GM12878 (cell line): Measurements from ENCODE around the gene ABHD8. TPM values are rescaled to one million over a fixed set of nuclear protein-coding genes. Genes with fewer than 3 reads are reported as not detected.

ENCODE experiments used
- ATAC-seq: fragments of 200-7000 bp; cut with Tn5 transposase; 3 replicates; pipeline ENCODE4 v1.9.1; 2020; ENCODE audit warnings: mild to moderate bottlenecking, moderate library complexity
- BruUV-seq: library from RNA; stranded (reverse); fragments of 400-500 nt; replicated peaks from 2 replicates; lab custom pipeline; 2021; lab: Mats Ljungman, UMichigan
- CTCF ChIA-PET: fragments of 300-600 bp; sonication (Branson Sonifier 250); formaldehyde crosslinking; extraction: SDS; loops from one replicate; lab custom pipeline; 2021; ENCODE audit warnings: inconsistent platforms; lab: Yijun Ruan, JAX
- POLR2A ChIA-PET: fragments of 350-600 bp; formaldehyde crosslinking; extraction: SDS; loops from one replicate; lab custom pipeline; 2021; ENCODE audit warnings: inconsistent platforms; lab: Charles Lee
- RAD21 ChIA-PET: fragments of 300-600 bp; sonication (Branson Sonifier 250); formaldehyde crosslinking; loops from one replicate; lab custom pipeline; 2023; ENCODE audit warnings: antibody characterized with exemption; ENCODE audit not compliant: unreplicated experiment; lab: Charles Lee
- SMC1A ChIA-PET: fragments of 300-600 bp; sonication (Branson Sonifier 250); formaldehyde crosslinking; loops from one replicate; lab custom pipeline; 2023; ENCODE audit not compliant: unreplicated experiment, uncharacterized antibody; lab: Charles Lee
- DNase-seq: peaks from one replicate; pipeline ENCODE4 v3.0.0-alpha.2; 2011; ENCODE audit warnings: low read depth, low spot score
- FAIRE-seq: peaks from 3 replicates; lab custom pipeline; 2011; peaks lifted over from hg19 to GRCh38; lab: Jason Lieb, UNC
- H2AFZ ChIP-seq: 2 replicates; pipeline ENCODE4 v1.6.0; 2011; ENCODE audit warnings: low read depth, low read length, control low read depth; ENCODE audit not compliant: control insufficient read depth
- H3K27ac ChIP-seq: 2 replicates; pipeline ENCODE4 v1.5.1; 2011; ENCODE audit warnings: control low read depth; ENCODE audit not compliant: control insufficient read depth, insufficient read depth
- H3K27me3 ChIP-seq, 2 experiments: replicated peaks in 1 of 2; 2 replicates each; pipeline versions ENCODE4 v1.6.0 to v1.6.1; 2011; ENCODE audit warnings: low read length in 1 of 2; ENCODE audit not compliant: control insufficient read depth in 2 of 2, insufficient read depth in 2 of 2
- H3K36me3 ChIP-seq, 2 experiments: 2 replicates each; pipeline ENCODE4 v1.5.1; 2011; ENCODE audit warnings: low read length in 1 of 2; ENCODE audit not compliant: control insufficient read depth in 2 of 2, insufficient read depth in 2 of 2
- H3K4me1 ChIP-seq: 2 replicates; pipeline ENCODE4 v1.6.1; 2011; ENCODE audit warnings: mild to moderate bottlenecking, low read length, moderate library complexity, mixed read lengths; ENCODE audit not compliant: control insufficient read depth, insufficient read depth
- H3K4me2 ChIP-seq: 2 replicates; pipeline ENCODE4 v1.6.0; 2011; ENCODE audit warnings: control low read depth; ENCODE audit not compliant: control insufficient read depth, insufficient read depth
- H3K4me3 ChIP-seq: fragments of 200-600 bp; sonication (generic); 2 replicates; pipeline ENCODE4 v1.5.1; 2016
- H3K79me2 ChIP-seq: 2 replicates; pipeline ENCODE4 v1.6.0; 2011; ENCODE audit warnings: low read length; ENCODE audit not compliant: control insufficient read depth, insufficient read depth
- H3K9ac ChIP-seq: 2 replicates; pipeline ENCODE4 v1.8.0; 2011; ENCODE audit warnings: low read length, control low read depth, mixed read lengths; ENCODE audit not compliant: control insufficient read depth, insufficient read depth
- H3K9me3 ChIP-seq: replicated peaks from 3 replicates; pipeline ENCODE4 v1.5.1; 2011; ENCODE audit warnings: mild to moderate bottlenecking, low read length; ENCODE audit not compliant: control insufficient read depth, insufficient read depth
- H4K20me1 ChIP-seq: 2 replicates; pipeline ENCODE4 v1.6.0; 2011; ENCODE audit not compliant: control insufficient read depth, insufficient read depth
- EP300 ChIP-seq, 2 experiments: fragments of 150-350 bp in 1 of 2; IDR thresholded peaks; 2 replicates each; pipeline ENCODE4 v1.6.1; 2011 to 2012; ENCODE audit warnings: low read depth in 2 of 2, low read length in 2 of 2, borderline replicate concordance in 1 of 2, improper control_type of control experiment in 1 of 2, inconsistent platforms in 1 of 2; ENCODE audit not compliant: control insufficient read depth in 1 of 2
- FOS ChIP-seq: IDR thresholded peaks from 3 replicates; pipeline ENCODE4 v1.6.1; 2011; ENCODE audit warnings: borderline replicate concordance; ENCODE audit not compliant: insufficient read length; ENCODE audit errors: extremely low read depth
- JUNB ChIP-seq: IDR thresholded peaks from 2 replicates; pipeline ENCODE4 v1.6.1; 2016; ENCODE audit warnings: antibody characterized with exemption, mild to moderate bottlenecking
- KAT2A ChIP-seq: conservative IDR thresholded peaks from 2 replicates; pipeline ENCODE4 v1.6.1; 2011; ENCODE audit warnings: low read depth, low read length; ENCODE audit not compliant: control insufficient read depth
- NFYB ChIP-seq: IDR thresholded peaks from 2 replicates; pipeline ENCODE4 v1.6.1; 2011; ENCODE audit warnings: low read depth, mild to moderate bottlenecking, low read length, improper control_type of control experiment, moderate library complexity; ENCODE audit not compliant: insufficient read depth
- RFX5 ChIP-seq: IDR thresholded peaks from 2 replicates; pipeline ENCODE4 v1.6.1; 2011; ENCODE audit warnings: low read depth, low read length, improper control_type of control experiment
- SUZ12 ChIP-seq: fragments of 200-600 bp; sonication (generic); IDR thresholded peaks from one replicate; pipeline ENCODE4 v1.6.1; 2018; ENCODE audit warnings: antibody characterized with exemption, mild to moderate bottlenecking; ENCODE audit not compliant: unreplicated experiment
- TARDBP ChIP-seq: IDR thresholded peaks from 2 replicates; pipeline ENCODE4 v1.6.1; 2016; ENCODE audit warnings: borderline replicate concordance
- TBL1XR1 ChIP-seq: IDR thresholded peaks from 2 replicates; pipeline ENCODE4 v1.6.1; 2012; ENCODE audit warnings: low read depth, low read length, improper control_type of control experiment
- ZNF24 ChIP-seq: fragments of 450-650 bp; IDR thresholded peaks from 2 replicates; pipeline ENCODE4 v1.6.1; 2017; ENCODE audit warnings: antibody characterized with exemption, mild to moderate bottlenecking
- WGBS: methylation state at CpG from one replicate; pipeline ENCODE4 v1.1.6; 2016; ENCODE audit warnings: low lambda C conversion rate; ENCODE audit not compliant: insufficient replicate concordance, insufficient coverage; ENCODE audit errors: missing lambda C conversion rate; 5-methylcytosine and 5-hydroxymethylcytosine counted together
- in situ Hi-C: fragments of 300-500 bp; cut with MboI; formaldehyde crosslinking; loops from 9 replicates; pipeline ENCODE4 v1.14.3; 2018; ENCODE audit warnings: mixed read lengths
- intact Hi-C: fragments of 100-400 bp; cut with micrococcal nuclease; formaldehyde crosslinking; loops from one replicate; pipeline ENCODE4 v1.14.2; 2022; ENCODE audit not compliant: unreplicated experiment
- polyA plus RNA-seq, 11 experiments: library from polyadenylated mRNA; depleted of rRNA in 4 of 11; unstranded in 6 of 11; stranded (reverse) in 5 of 11; fragments of >200 nt; fragmentation: Nextera tagmentation in 4 of 11; fragmentation: Illumina TruSeq in 1 of 11; extraction: Ambion mirVana in 4 of 11; extraction: Trizol in 1 of 11; gene quantifications; 1 replicate in 1 of 11; 2 replicates in 10 of 11; pipeline versions ENCODE4 v1.2.1 to v1.2.3, GENCODE V29; 2011 to 2016; ENCODE audit warnings: inconsistent platforms in 2 of 11, missing spikeins in 2 of 11, low read depth in 1 of 11
- total RNA-seq, 4 experiments: library from RNA; depleted of rRNA in 3 of 4; stranded (reverse); fragments of >200 nt in 3 of 4; fragmentation: Illumina TruSeq in 1 of 4; extraction: Trizol in 1 of 4; gene quantifications; 2 replicates each; pipeline versions ENCODE4 v1.2.1 to v1.2.3, GENCODE V29; 2013 to 2021

Gene ABHD8
- total and polyA plus RNA-seq, 10 of the 15 experiments (the other 5 are each of a cell fraction or from before 2014, with no cell fraction given): 0.03 to 12.5 (median 6.0) TPM

DNA sequence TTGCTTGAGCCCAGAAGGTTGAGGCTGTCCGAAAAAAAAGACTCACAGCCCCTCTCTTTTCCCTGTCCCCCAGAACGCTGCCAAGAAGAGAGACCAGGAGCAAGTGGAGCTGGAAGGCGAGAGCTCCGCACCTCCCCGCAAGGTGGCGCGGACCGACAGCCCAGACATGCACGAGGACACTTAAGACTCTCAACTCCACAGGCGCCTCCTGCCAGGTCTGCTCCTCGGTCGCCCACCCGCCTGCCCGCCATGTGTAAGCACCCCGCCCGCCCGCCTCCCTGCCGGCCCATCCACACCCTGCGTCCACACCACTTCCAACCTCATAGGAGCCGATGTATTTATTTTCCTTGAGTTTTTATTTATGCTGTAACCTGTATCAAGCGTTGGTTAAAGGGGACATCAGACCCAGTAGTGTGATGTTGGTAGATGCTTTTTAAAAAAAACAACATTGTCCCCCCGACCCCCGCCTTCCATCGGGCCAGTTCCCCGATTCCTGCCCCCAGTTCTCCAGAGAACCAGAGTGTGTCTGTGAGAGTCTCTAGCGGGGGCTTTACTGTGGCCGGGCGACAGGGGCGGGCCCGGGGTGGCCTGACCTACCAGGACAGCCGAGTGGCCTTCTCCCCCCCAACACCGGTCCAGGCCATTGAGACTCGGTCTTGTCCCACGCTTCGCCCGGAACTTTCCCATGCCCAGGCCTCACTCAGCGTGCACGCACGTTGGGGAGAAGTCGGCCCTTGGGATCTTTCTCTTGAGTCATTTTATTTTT is 16.4 kb upstream of the ABHD8 start (continued):
- TF ChIP-seq JUNB: no peak
- no peak for TF ChIP-seq FOS

DNA sequence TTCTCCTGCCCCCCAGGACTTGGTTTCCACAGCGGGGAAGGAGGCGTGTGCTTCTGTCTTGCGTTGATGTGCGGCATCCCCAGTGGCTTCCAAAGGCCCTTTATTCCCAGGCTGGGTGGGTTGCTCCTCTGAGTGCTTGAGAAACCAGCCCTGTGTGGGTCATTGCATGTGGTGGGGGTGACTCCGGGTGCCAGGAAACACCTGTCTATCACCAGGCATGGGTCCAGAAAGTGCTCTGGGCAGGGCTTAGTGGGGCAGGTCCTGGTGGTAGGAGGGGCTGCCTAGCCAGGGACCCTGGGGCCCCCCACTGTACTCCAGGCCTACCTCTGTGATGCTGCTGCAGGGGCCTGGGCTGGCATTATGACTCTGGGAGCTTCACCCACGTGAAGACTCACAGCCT is 15.7 kb upstream of the ABHD8 start:
- ChIA-PET RAD21 (no interaction called here), CTCF (no interaction called here), SMC1A (no interaction called here), POLR2A (no interaction called here)
- Histone ChIP-seq H3K27ac (no peak overlapping the region), H3K27me3 (no peaks in the 10 kb centered on the region), H4K20me1 (no peaks in the 10 kb centered on the region), H3K4me2 (no peak overlapping the region), H3K4me1 (no peaks in the 10 kb centered on the region), H3K9me3 (no peaks in the 10 kb centered on the region), H3K36me3 (peaks cover 13 to 20% of the 10 kb centered on the region in 2 experiments; a peak in 3 of 4 replicates), H3K79me2 (no peaks in the 10 kb centered on the region), H3K9ac (no peak overlapping the region), H2AFZ (no peak overlapping the region), H3K4me3 (no peak overlapping the region)
- TF ChIP-seq ZNF24 (no peak), SUZ12 (no peak), RFX5 (no peak), KAT2A (no peak), NFYB (no peak), TBL1XR1 (no peak), FOS (no peak), EP300 (IDR thresholded peaks at IDR 0.05; ENCODE audit: borderline replicate concordance in 1 of 2, control insufficient read depth in 1 of 2, low read depth in 2 of 2, low read length in 2 of 2) (no peak), JUNB (no peak), TARDBP (no peak)
- DNase-seq (no peak), ATAC-seq (no peak), FAIRE-seq (no peak)
- WGBS: 65% methylated on average over 6 of the region's 6 CpGs
- intact Hi-C loops (no loop called here), in situ Hi-C loops (no loop called here)
- BruUV-seq: no TSS peak
